Activated CD4-positive, alpha-beta T cell treated with anti-CD3 and anti-CD28 coated beads, Interleukin-2, amount 10 ng/mL, durations not matched to agents 7 days and 5 days (primary cell): ENCODE results near the gene WFDC5. TPM values are rescaled to one million over a fixed set of nuclear protein-coding genes. Genes with fewer than 3 reads are reported as not detected.

ENCODE experiments used
- CTCF ChIA-PET: fragments of 350-600 bp; sonication (Branson Sonifier 250); formaldehyde crosslinking; loops from one replicate; lab custom pipeline; 2021; ENCODE audit warnings: antibody characterized with exemption; lab: Charles Lee
- POLR2A ChIA-PET: fragments of 350-600 bp; sonication (Branson Sonifier 250); formaldehyde crosslinking; loops from one replicate; lab custom pipeline; 2021; ENCODE audit warnings: antibody characterized with exemption; lab: Charles Lee
- DNase-seq: peaks from one replicate; pipeline ENCODE4 v3.0.0-alpha.2; 2020
- H3K27ac Mint-ChIP-seq: one replicate; pipeline ENCODE4 v1.8.0; 2021; ENCODE audit warnings: mild to moderate bottlenecking, moderate library complexity, mixed read lengths
- H3K27me3 Mint-ChIP-seq: one replicate; pipeline ENCODE4 v1.8.0; 2021; ENCODE audit warnings: mixed read lengths
- H3K36me3 Mint-ChIP-seq: one replicate; pipeline ENCODE4 v1.8.0; 2021; ENCODE audit warnings: low read depth, mixed read lengths
- H3K4me1 Mint-ChIP-seq: one replicate; pipeline ENCODE4 v1.8.0; 2021; ENCODE audit warnings: mixed read lengths
- H3K4me3 Mint-ChIP-seq: one replicate; pipeline ENCODE4 v1.8.0; 2021; ENCODE audit warnings: mild to moderate bottlenecking, moderate library complexity, mixed read lengths
- H3K9me3 Mint-ChIP-seq: one replicate; pipeline ENCODE4 v1.8.0; 2021; ENCODE audit warnings: mixed read lengths
- total RNA-seq, 2 experiments: library from RNA; stranded (reverse); gene quantifications; one replicate each; pipeline ENCODE4 v1.2.3, GENCODE V29; 2021

WFDC5 gene
- total RNA-seq, 2 experiments from 2014 or later, result not detected

- H3K27me3 Mint-ChIP-seq, result peaks cover 9% of the 10 kb centered on the region
- DNase-seq, result peak; percentile 67
- no peak overlapping the region for H3K4me3 Mint-ChIP-seq
- no peak overlapping the region for H3K27ac Mint-ChIP-seq
- POLR2A ChIA-PET, result no interaction called here
- H3K9me3 Mint-ChIP-seq, result no peaks in the 10 kb centered on the region
- no peaks in the 10 kb centered on the region for H3K4me1 Mint-ChIP-seq
- CTCF ChIA-PET, result interaction anchor here (0.6 to 1.9 kb wide), 6 partner anchors 8 to 155 kb away, joined by 3 to 5 read pairs (median 3); no protein-coding TSS in a partner anchor
- H3K36me3 Mint-ChIP-seq, result no peaks in the 10 kb centered on the region
Observed at GRCh38 chr20:45138561-45139300, 23.8 kb upstream of the WFDC5 start.

GRCh38 chr20:45136911-45137310, 21.9 kb upstream of the WFDC5 start:
- Mint-ChIP-seq H3K9me3 (no peaks in the 10 kb centered on the region), H3K36me3 (no peaks in the 10 kb centered on the region), H3K4me3 (no peak overlapping the region), H3K27me3 (peaks cover 14% of the 10 kb centered on the region), H3K27ac (no peak overlapping the region), H3K4me1 (no peaks in the 10 kb centered on the region)
- no peak for DNase-seq
- CTCF ChIA-PET, result interaction anchor here (0.6 kb wide), 1 partner anchor 40 kb away, joined by 3 read pairs; no protein-coding TSS in a partner anchor
- POLR2A ChIA-PET, result no interaction called here

- ChIA-PET POLR2A (no interaction called here), CTCF (no interaction called here)
- no peak overlapping the region for H3K4me3 Mint-ChIP-seq
- no peaks in the 10 kb centered on the region for H3K9me3 Mint-ChIP-seq
- H3K36me3 Mint-ChIP-seq, result no peaks in the 10 kb centered on the region
- no peak for DNase-seq
- no peak overlapping the region for H3K27ac Mint-ChIP-seq
- no peaks in the 10 kb centered on the region for H3K4me1 Mint-ChIP-seq
- peaks cover 54% of the 10 kb centered on the region for H3K27me3 Mint-ChIP-seq
Observed at GRCh38 chr20:45128099-45128498, 13.1 kb upstream of the WFDC5 start.

GRCh38 chr20:45124365-45124764, 9.4 kb upstream of the WFDC5 start, which contains the start of gene WFDC12:
WFDC12 (minus strand) TSS chr20:45124465; CDS start chr20:45124447, 18 bp downstream.
- Mint-ChIP-seq H3K27ac (no peak within 1 kb of the TSS), H3K27me3 (peaks cover 44% of the 10 kb centered on the region), H3K9me3 (no peaks in the 10 kb centered on the region), H3K36me3 (no peaks in the 10 kb centered on the region), H3K4me1 (no peaks in the 10 kb centered on the region), H3K4me3 (no peak within 1 kb of the TSS)
- ChIA-PET POLR2A (no interaction called here), CTCF (interaction anchor here (0.6 to 0.7 kb wide), 3 partner anchors 22 to 460 kb away, joined by 3 to 4 read pairs (median 3); no protein-coding TSS in a partner anchor)
- no peak for DNase-seq

- POLR2A ChIA-PET, result interaction anchor here (1.4 kb wide), 1 partner anchor 173 kb away, joined by 3 read pairs; no protein-coding TSS in a partner anchor
- H3K4me3 Mint-ChIP-seq, result no peak overlapping the region
- no peaks in the 10 kb centered on the region for H3K36me3 Mint-ChIP-seq
- no peak for DNase-seq
- H3K27ac Mint-ChIP-seq, result no peak overlapping the region
- CTCF ChIA-PET, result interaction anchor here (0.8 kb wide), 1 partner anchor 18 kb away, joined by 3 read pairs; no protein-coding TSS in a partner anchor
- peaks cover 30% of the 10 kb centered on the region for H3K27me3 Mint-ChIP-seq
- no peaks in the 10 kb centered on the region for H3K4me1 Mint-ChIP-seq
- H3K9me3 Mint-ChIP-seq, result no peaks in the 10 kb centered on the region
Observed at GRCh38 chr20:45121388-45121787, 6.4 kb upstream of the WFDC5 start.

GRCh38 chr20:45119556-45120266, 4.7 kb upstream of the WFDC5 start:
- Mint-ChIP-seq H3K36me3 (no peaks in the 10 kb centered on the region), H3K4me1 (peaks cover 4% of the 10 kb centered on the region), H3K4me3 (no peak overlapping the region), H3K27ac (no peak overlapping the region), H3K27me3 (peaks cover 29% of the 10 kb centered on the region), H3K9me3 (no peaks in the 10 kb centered on the region)
- DNase-seq, result no peak
- ChIA-PET CTCF (interaction anchor here (0.9 kb wide), 1 partner anchor 19 kb away, joined by 3 read pairs; no protein-coding TSS in a partner anchor), POLR2A (no interaction called here)

GRCh38 chr20:45118028-45118427, 3.1 kb upstream of the WFDC5 start:
- Mint-ChIP-seq H3K27ac (no peak overlapping the region), H3K4me3 (no peak overlapping the region), H3K4me1 (peaks cover 6% of the 10 kb centered on the region), H3K9me3 (no peaks in the 10 kb centered on the region), H3K27me3 (peaks cover 27% of the 10 kb centered on the region), H3K36me3 (no peaks in the 10 kb centered on the region)
- no peak for DNase-seq
- ChIA-PET CTCF (interaction anchor here (0.5 to 1.4 kb wide), 2 partner anchors 21 to 268 kb away, joined by 3 to 4 read pairs; no protein-coding TSS in a partner anchor), POLR2A (no interaction called here)

GRCh38 chr20:45117581-45117980, 2.6 kb upstream of the WFDC5 start:
- POLR2A ChIA-PET, result no interaction called here
- no peaks in the 10 kb centered on the region for H3K9me3 Mint-ChIP-seq

GRCh38 chr20:45115829-45116228, 855 bp upstream of the WFDC5 start:
- CTCF ChIA-PET, result no interaction called here
- POLR2A ChIA-PET, result no interaction called here
- no peak for DNase-seq
- H3K36me3 Mint-ChIP-seq, result no peaks in the 10 kb centered on the region
- peaks cover 6% of the 10 kb centered on the region for H3K4me1 Mint-ChIP-seq
- no peak overlapping the region for H3K4me3 Mint-ChIP-seq
- no peaks in the 10 kb centered on the region for H3K9me3 Mint-ChIP-seq
- H3K27ac Mint-ChIP-seq, result no peak overlapping the region
- peaks cover 20% of the 10 kb centered on the region for H3K27me3 Mint-ChIP-seq

More at GRCh38 chr20:45117581-45117980, 2.6 kb upstream of the WFDC5 start:
- Mint-ChIP-seq H3K36me3 (no peaks in the 10 kb centered on the region), H3K27me3 (peaks cover 25% of the 10 kb centered on the region), H3K4me3 (no peak overlapping the region), H3K4me1 (peaks cover 6% of the 10 kb centered on the region), H3K27ac (no peak overlapping the region)
- no peak for DNase-seq
- CTCF ChIA-PET, result interaction anchor here (0.5 to 1.4 kb wide), 2 partner anchors 21 to 267 kb away, joined by 3 to 4 read pairs; no protein-coding TSS in a partner anchor

- CTCF ChIA-PET, result no interaction called here
Observed at GRCh38 chr20:45115386-45115774, 406 bp upstream of the WFDC5 start.

GRCh38 chr20:45113865-45114264, 1.1 kb downstream of the WFDC5 start:
- ChIA-PET POLR2A (no interaction called here), CTCF (interaction anchor here (1.8 kb wide), 1 partner anchor 19 kb away, joined by 4 read pairs; no protein-coding TSS in a partner anchor)
- H3K4me3 Mint-ChIP-seq, result no peak overlapping the region
- peaks cover 6% of the 10 kb centered on the region for H3K4me1 Mint-ChIP-seq
- H3K27me3 Mint-ChIP-seq, result peaks cover 13% of the 10 kb centered on the region
- H3K36me3 Mint-ChIP-seq, result no peaks in the 10 kb centered on the region
- H3K27ac Mint-ChIP-seq, result no peak overlapping the region
- no peaks in the 10 kb centered on the region for H3K9me3 Mint-ChIP-seq
- DNase-seq, result no peak

More at GRCh38 chr20:45115386-45115774, 406 bp upstream of the WFDC5 start:
- H3K36me3 Mint-ChIP-seq, result no peaks in the 10 kb centered on the region
- no peak overlapping the region for H3K27ac Mint-ChIP-seq
- H3K9me3 Mint-ChIP-seq, result no peaks in the 10 kb centered on the region
- H3K4me3 Mint-ChIP-seq, result no peak overlapping the region
- DNase-seq, result no peak
- H3K27me3 Mint-ChIP-seq, result peaks cover 20% of the 10 kb centered on the region
- peaks cover 6% of the 10 kb centered on the region for H3K4me1 Mint-ChIP-seq
- POLR2A ChIA-PET, result no interaction called here

- Mint-ChIP-seq H3K27me3 (peaks cover 13% of the 10 kb centered on the region), H3K9me3 (no peaks in the 10 kb centered on the region), H3K4me1 (peaks cover 6% of the 10 kb centered on the region), H3K36me3 (no peaks in the 10 kb centered on the region), H3K27ac (no peak overlapping the region), H3K4me3 (no peak overlapping the region)
- DNase-seq, result no peak
- CTCF ChIA-PET, result interaction anchor here (0.9 to 1.8 kb wide), 5 partner anchors 11 to 178 kb away, joined by 3 to 4 read pairs (median 4); partner anchors contain the start of gene KCNS1
- POLR2A ChIA-PET, result no interaction called here
Observed at GRCh38 chr20:45112754-45113153, 2.2 kb downstream of the WFDC5 start.
